Activated T-cell treated with anti-CD3 and anti-CD28 coated beads, Interleukin-2, amount 50 U/mL, for 48 hours (primary cell): ENCODE data around the gene MRNIP.
A peak's percentile ranks its signal among the peaks of the same experiment; 100 is the strongest.
"Not testable (repeated sequence)": the region's sequence is repeated elsewhere in the genome, so short reads cannot be mapped to it uniquely, and the experiment has no call there.

Source experiments
- DNase-seq, 2 experiments: peaks; one replicate each; pipeline ENCODE4 v3.0.0-alpha.2; 2020

The MRNIP gene

DNA sequence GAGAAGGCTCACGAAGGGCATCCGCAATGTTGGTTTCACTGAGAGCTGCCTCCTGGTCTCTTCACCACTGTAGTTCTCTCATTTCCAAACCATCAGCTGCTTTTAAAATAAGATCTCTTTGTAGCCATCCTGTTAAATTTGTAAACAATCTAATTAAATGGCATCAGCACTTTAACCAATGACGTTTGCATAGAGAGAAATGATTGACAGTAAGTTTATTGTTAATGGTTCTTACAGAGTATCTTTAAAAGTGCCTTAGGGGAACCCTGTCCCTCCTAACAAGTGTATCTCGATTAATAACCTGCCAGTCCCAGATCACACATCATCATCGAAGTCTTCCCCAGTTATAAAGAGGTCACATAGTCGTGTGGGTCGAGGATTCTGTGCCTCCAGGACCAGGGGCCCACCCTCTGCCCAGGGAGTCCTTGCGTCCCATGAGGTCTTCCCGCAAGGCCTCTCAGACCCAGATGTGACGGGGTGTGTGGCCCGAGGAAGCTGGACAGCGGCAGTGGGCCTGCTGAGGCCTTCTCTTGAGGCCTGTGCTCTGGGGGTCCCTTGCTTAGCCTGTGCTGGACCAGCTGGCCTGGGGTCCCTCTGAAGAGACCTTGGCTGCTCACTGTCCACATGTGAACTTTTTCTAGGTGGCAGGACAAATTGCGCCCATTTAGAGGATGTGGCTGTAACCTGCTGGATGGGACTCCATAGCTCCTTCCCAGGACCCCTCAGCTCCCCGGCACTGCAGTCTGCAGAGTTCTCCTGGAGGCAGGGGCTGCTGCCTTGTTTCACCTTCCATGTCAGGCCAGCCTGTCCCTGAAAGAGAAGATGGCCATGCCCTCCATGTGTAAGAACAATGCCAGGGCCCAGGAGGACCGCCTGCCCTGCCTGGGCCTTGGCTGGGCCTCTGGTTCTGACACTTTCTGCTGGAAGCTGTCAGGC, 21.3 kb downstream of the MRNIP start:
- DNase-seq, result no peak

DNA sequence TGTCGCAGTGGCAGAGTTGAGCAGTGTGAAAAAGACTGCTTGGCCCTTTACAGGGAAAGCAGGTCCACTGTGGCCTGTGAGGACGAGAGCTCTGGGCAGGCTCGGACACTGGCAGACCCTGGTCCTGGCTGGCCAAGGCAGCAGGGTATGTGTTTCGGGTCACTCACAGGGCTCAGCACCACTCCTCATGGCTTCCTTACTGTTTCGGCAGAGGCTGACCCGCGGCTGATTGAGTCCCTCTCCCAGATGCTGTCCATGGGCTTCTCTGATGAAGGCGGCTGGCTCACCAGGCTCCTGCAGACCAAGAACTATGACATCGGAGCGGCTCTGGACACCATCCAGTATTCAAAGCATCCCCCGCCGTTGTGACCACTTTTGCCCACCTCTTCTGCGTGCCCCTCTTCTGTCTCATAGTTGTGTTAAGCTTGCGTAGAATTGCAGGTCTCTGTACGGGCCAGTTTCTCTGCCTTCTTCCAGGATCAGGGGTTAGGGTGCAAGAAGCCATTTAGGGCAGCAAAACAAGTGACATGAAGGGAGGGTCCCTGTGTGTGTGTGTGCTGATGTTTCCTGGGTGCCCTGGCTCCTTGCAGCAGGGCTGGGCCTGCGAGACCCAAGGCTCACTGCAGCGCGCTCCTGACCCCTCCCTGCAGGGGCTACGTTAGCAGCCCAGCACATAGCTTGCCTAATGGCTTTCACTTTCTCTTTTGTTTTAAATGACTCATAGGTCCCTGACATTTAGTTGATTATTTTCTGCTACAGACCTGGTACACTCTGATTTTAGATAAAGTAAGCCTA, 22.2 kb downstream of the MRNIP start:
- DNase-seq, result peak; percentile 46 to 62

DNA sequence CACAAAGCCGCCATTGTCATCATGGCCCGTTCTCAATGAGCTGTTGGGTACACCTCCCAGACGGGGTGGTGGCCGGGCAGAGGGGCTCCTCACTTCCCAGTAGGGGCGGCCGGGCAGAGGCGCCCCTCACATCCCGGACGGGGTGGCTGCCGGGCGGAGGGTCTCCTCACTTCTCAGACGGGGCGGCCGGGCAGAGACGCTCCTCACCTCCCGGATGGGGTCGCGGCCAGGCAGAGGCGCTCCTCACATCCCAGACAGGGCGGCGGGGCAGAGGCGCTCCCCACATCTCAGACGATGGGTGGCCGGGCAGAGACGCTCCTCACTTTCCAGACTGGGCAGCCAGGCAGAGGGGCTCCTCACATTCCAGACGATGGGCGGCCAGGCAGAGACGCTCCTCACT, 23.7 kb downstream of the MRNIP start:
- not testable (repeated sequence) for DNase-seq

DNA sequence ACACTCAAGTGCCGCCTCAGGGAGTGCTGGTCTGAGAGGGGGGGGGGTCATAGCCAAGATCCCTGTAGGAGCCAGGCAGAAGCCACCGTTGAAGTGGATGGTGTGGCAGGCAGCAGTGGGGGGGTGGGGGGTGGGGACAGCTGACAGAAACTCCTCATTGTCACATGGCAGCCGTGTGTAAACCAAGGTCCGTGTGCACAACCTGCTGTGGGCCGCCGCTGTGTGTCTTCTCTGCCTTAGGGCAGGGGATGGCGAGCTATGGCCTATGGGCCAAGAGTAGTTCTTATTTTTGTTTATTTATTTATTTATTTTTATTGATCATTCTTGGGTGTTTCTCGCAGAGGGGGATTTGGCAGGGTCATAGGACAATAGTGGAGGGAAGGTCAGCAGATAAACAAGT, 24.5 kb downstream of the MRNIP start:
- no peak for DNase-seq

DNA sequence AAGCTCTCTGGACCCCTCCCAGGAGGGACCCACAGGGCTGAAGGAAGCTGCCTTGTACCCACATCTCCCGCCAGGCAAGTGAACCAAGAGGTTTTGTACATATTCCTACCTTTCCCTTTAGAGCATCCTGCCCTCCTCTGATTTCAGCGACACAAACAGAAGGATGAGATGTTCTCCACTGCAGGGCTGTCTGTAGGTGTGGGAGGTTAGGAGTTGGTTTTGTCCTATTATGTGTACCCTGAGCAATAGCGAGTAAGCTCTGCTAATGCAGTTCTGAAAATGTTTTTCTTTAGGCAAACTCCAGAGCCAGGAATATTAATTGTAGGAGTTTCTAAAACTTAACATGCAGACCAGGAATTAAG, 24.9 kb downstream of the MRNIP start:
- no peak for DNase-seq

- no peak for DNase-seq
These were observed 25.4 kb downstream of the MRNIP start for GRCh38 chr5:179833056-179833708.

- DNase-seq, result no peak
These were observed 26.4 kb downstream of the MRNIP start for GRCh38 chr5:179832039-179832745.

GRCh38 chr5:179830818-179831468, 27.7 kb downstream of the MRNIP start:
- DNase-seq, result no peak

GRCh38 chr5:179829732-179830435, 28.7 kb downstream of the MRNIP start:
- no peak for DNase-seq

DNA sequence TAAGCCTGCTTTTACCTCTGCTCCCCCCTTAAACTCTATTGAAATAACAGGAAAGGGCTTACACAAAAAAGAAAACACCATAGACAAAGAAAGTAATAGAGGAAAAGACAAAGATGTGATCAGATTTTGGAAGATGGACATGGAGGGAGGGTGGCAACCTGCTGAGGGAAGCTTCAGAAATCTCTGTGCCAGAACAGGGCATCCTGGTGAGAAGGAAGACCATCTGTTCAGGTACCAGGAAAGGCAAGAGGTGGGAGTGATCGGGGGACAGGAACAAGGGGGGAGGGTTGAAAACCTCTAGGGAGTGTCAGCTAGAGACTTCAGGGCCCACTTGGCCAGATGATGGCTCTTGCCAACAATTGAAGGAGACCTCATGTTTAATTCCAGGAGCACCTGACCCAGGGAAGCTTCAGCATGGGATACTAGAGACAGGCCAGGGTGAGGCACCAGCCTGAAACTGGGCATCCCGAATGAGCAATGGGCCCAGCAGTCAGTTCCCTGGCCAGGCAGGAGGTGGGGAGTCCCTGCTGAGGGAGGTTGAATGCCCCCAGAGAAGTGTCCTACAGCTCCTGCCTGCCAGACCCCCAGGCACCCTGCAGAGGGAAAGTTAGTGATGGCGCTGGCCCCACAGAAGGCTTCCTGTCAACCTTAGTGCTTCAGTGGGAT, 29.7 kb downstream of the MRNIP start:
- DNase-seq, result no peak

GRCh38 chr5:179827680-179828079, 30.9 kb downstream of the MRNIP start:
- DNase-seq, result peak; percentile 73 to 77

GRCh38 chr5:179825655-179826182, 32.9 kb downstream of the MRNIP start:
- DNase-seq, result no peak

GRCh38 chr5:179824745-179825112, 33.9 kb downstream of the MRNIP start:
- DNase-seq, result no peak

DNA sequence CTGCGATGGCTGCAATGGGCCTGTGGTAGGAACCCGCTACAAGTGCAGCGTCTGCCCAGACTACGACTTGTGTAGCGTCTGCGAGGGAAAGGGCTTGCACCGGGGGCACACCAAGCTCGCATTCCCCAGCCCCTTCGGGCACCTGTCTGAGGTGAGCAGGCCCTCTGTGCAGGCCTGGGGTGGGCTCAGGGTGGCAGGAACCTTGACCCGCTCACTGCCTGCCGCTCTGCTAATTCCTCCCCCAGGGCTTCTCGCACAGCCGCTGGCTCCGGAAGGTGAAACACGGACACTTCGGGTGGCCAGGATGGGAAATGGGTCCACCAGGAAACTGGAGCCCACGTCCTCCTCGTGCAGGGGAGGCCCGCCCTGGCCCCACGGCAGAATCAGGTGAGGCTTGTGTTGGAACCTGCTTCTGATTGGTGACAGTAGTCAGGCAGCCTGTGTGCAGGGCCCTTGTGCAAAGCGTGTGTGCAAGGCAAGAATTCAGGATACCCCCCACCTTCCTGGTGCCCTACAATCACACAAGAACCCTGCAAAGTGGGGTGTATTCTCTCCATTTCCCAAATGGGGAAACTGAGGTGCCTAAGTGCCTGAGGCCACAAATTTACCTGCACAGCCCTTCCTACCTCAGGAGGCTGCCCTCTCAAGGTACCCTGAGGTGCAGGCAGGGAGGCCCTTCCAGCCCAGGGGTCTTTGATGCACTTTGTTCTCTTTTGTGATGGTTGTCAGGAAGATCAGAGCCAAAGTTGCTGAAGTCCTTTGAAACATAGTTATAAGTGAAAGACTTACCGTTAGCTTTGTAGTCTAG, 34.5 kb downstream of the MRNIP start:
- no peak for DNase-seq

DNA sequence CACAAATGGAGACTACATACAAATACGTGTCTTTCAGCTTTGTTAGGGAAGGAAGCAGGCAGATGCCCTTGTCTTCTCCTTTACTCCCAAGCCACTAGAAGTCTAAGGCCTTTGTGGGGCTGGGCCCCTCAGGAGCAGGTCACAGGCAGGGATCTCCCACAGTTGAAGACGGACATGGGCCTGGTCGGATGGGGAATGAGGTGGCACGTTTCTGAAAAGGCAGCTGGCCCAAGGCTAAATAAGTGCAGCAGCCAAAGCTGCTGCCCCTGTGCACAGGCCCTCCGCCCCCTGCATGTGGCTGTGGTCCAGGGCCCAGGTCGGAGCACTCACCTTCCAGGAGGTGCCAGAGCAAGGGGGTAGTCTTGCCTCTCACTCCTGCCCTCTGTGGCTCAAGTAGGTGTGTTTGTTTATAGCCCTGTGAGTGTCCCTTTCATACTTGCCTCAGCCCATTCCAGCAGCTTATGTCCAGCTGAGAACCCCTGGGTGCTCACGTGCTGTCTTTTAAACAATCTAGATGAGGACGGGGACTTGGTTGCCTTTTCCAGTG, 36.1 kb downstream of the MRNIP start:
- DNase-seq, result no peak

GRCh38 chr5:179822059-179822432, 36.6 kb downstream of the MRNIP start:
- no peak for DNase-seq

- peak; percentile 84 to 90 for DNase-seq
These were observed 37.1 kb downstream of the MRNIP start for GRCh38 chr5:179821298-179822058.

DNA sequence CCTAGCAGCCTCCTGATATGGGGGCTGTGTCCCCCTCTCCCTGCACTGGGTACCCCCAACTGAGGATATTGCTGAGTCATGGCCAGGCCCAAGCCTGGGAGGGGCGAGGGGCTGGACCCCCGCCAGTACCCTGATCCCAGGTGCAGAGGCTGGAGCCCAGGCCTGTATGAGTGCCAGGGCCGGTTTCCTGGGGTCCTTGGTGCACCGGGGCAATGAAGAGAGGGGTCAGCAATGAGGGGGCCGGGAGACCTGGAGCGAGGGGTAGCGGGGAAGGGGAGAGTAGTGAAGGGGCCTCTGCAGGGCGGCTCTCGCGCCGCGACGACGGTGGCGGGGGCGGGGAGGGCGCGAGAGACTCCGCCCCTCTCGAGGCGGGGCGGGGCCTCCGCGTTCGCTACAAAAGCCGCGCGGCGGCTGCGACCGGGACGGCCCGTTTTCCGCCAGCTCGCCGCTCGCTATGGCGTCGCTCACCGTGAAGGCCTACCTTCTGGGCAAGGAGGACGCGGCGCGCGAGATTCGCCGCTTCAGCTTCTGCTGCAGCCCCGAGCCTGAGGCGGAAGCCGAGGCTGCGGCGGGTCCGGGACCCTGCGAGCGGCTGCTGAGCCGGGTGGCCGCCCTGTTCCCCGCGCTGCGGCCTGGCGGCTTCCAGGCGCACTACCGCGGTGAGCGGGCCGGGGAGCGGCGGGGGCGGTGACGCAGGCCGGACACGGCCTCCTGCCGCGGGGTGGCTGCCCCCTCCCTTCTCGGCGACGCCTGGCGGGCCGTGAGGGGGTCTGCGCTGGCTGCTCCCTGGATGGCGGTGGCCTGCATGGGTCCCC, 37.9 kb downstream of the MRNIP start, which contains the start of gene SQSTM1:
Gene SQSTM1, plus strand, starts transcription at position 423 of the 815 bp plus-strand sequence. Its CDS starts 32 bp downstream, at position 455.
- DNase-seq, result peak; percentile 85 to 90
